Measurements from ENCODE around the gene RPS6KA5.

RPS6KA5 gene

DNA sequence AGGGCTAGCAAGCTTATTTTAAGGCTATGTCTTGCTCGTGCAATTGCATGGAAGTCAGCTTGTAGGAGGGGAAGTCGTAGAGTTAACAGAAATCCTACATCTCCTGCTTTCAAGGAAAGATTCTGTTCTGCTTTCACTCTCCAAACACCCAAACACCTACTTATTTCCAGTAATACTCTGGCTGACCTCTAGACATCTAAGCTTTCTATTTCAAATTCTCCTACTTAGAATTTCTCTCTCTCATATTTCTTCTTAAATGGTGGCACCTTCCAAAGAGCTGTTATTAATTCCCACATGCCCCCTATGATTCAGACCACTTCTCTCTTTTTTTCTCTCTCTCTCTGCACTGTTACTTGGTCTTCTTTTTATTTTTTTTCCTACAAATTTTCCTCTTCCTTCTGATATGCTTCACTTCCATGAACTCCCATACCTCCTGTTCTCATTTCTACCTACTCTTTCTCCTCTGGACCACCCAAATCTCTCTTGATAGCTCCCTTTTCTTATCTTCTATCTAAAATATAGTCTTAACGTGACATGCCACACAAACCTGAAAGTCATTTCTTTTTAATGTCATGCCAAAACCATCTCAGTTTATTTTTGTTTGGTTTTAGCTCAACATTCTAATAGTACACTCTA is 90.8 kb downstream of the RPS6KA5 start:
- Histone ChIP-seq H3K4me3 (ENCODE audit: control insufficient read depth in 1 of 7, extremely low read depth in 1 of 7, insufficient read depth in 4 of 7, low read depth in 2 of 7, low read length in 6 of 7) (peak overlapping the region in 3 of 7 experiments; percentile 8 to 52 (median 52)), H3K27ac (ENCODE audit: insufficient read depth in 1 of 2, low read depth in 1 of 2, low read length in 2 of 2, poor library complexity in 1 of 2, severe bottlenecking in 2 of 2) (peak overlapping the region in 1 of 2 experiments; percentile 44), H3K9me3 (ENCODE audit: control extremely low read depth in 1 of 5, control insufficient read depth in 4 of 5, insufficient read depth in 2 of 5, low read depth in 1 of 5, low read length in 4 of 5) (peaks cover 0 to 6% (median 4%) of the 10 kb centered on the region in 5 experiments), H3K4me1 (ENCODE audit: control extremely low read depth in 1 of 4, control insufficient read depth in 4 of 4, insufficient read depth in 4 of 4, low read length in 3 of 4) (peaks cover 2 to 26% (median 9%) of the 10 kb centered on the region in 4 experiments), H3K36me3 (ENCODE audit: control insufficient read depth in 4 of 4, insufficient read depth in 4 of 4, low read length in 3 of 4) (peaks cover 0 to 6% (median 4%) of the 10 kb centered on the region in 4 experiments), H3K27me3 (replicated peaks in 2 of 5; ENCODE audit: control insufficient read depth in 4 of 5, insufficient read depth in 5 of 5, low read length in 4 of 5) (no peaks in the 10 kb centered on the region)
- 6% methylated on average over 2 of the region's 3 CpGs for WGBS (ENCODE audit: insufficient coverage)
- ChIA-PET CTCF (interaction anchor here (1.0 to 1.7 kb wide), 2 partner anchors 10 to 145 kb away, joined by 3 to 4 read pairs; partner anchors contain the start of gene DGLUCY), POLR2A (no interaction called here)
- peak in 2 of 3 donors; percentile 37 to 50 for DNase-seq

DNA sequence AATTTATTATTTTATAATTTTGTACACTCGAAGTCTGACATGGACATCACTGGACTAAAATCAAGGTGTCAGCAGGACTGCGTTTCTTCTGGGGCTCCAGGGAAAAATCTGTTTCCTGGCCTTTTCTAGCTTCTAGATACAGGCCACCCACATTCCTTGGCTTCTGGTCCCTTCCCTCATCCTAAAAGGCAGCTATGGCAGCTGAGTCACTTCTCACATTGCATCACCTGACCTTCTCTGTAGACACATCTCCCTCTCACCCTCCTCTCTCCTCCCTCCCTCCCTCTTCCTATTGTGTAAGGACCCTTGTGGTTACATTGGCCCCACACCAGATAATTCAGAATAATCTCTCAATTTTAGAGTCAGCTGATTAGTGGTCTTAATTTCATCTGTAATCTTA is 92.4 kb downstream of the RPS6KA5 start:
- ChIA-PET CTCF (interaction anchor here (0.9 kb wide), 1 partner anchor 25 kb away, joined by 3 read pairs; no protein-coding TSS in a partner anchor), POLR2A (interaction anchor here (0.5 kb wide), 1 partner anchor 23 kb away, joined by 3 read pairs; no protein-coding TSS in a partner anchor)
- whole genome bisulfite sequencing (ENCODE audit: insufficient coverage): 100% methylated on average over 2 of the region's 2 CpGs
- Histone ChIP-seq H3K27ac (ENCODE audit: insufficient read depth in 1 of 2, low read depth in 1 of 2, low read length in 2 of 2, poor library complexity in 1 of 2, severe bottlenecking in 2 of 2) (no peak overlapping the region), H3K27me3 (replicated peaks in 2 of 5; ENCODE audit: control insufficient read depth in 4 of 5, insufficient read depth in 5 of 5, low read length in 4 of 5) (no peaks in the 10 kb centered on the region), H3K9me3 (ENCODE audit: control extremely low read depth in 1 of 5, control insufficient read depth in 4 of 5, insufficient read depth in 2 of 5, low read depth in 1 of 5, low read length in 4 of 5) (peaks cover 0 to 6% (median 4%) of the 10 kb centered on the region in 5 experiments), H3K4me3 (ENCODE audit: control insufficient read depth in 1 of 7, extremely low read depth in 1 of 7, insufficient read depth in 4 of 7, low read depth in 2 of 7, low read length in 6 of 7) (no peak overlapping the region), H3K36me3 (ENCODE audit: control insufficient read depth in 4 of 4, insufficient read depth in 4 of 4, low read length in 3 of 4) (peaks cover 0 to 4% (median 2%) of the 10 kb centered on the region in 4 experiments), H3K4me1 (ENCODE audit: control extremely low read depth in 1 of 4, control insufficient read depth in 4 of 4, insufficient read depth in 4 of 4, low read length in 3 of 4) (peaks cover 2 to 26% (median 9%) of the 10 kb centered on the region in 4 experiments)
- DNase-seq: peak in 2 of 3 donors; percentile 46 to 51

DNA sequence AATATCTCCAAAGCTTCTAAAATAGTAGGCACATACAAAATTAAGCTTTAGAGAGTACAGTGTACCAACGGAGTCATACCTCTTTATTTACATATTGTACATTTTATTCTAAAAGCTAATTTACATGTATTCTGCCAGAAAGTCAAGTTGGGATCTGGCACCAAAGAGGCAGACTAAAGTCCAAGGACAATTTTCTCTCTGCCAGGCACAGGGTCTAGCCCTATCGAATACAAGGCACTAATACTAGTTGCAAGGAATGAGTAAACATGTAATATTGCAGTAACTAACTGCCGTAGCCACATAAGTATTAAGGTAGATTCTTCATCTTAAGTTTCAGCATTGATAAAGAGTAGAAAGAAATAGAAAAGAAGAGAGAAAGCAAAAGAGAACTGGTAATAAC is 93.9 kb downstream of the RPS6KA5 start:
- no peak overlapping the region for H3K27ac ChIP-seq (ENCODE audit: insufficient read depth in 1 of 2, low read depth in 1 of 2, low read length in 2 of 2, poor library complexity in 1 of 2, severe bottlenecking in 2 of 2)
- WGBS (ENCODE audit: insufficient coverage): no CpG with 5 or more reads among the region's 3 CpGs
- H3K9me3 ChIP-seq (ENCODE audit: control extremely low read depth in 1 of 5, control insufficient read depth in 4 of 5, insufficient read depth in 2 of 5, low read depth in 1 of 5, low read length in 4 of 5): peaks cover 0 to 6% (median 4%) of the 10 kb centered on the region in 5 experiments

DNA sequence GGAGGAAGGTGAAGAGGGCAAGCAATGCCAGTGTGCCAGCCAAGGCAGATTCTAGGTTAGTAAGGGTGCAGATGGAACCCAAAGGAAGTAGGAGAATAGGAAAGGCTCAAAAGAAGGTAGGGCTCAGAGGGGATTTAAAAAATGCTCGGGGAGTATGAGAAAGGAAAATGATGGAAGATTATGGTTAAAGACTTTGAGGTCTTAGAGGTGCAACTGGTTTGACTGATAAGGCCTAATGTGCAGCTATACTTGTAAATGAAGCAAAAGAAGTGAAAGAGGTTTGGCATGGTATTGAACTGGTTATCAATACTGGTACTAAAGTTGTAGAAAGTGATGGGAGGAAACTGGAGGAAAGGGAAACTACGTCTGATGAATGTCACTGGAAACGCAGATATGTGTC is 94.7 kb downstream of the RPS6KA5 start:
- 78% methylated on average over 3 of the region's 3 CpGs for WGBS (ENCODE audit: insufficient coverage)
- CTCF ChIA-PET: interaction anchor here (0.6 to 1.2 kb wide), 4 partner anchors 11 to 100 kb away, joined by 3 read pairs; no protein-coding TSS in a partner anchor

More for the DNA sequence above, 93.9 kb downstream of the RPS6KA5 start:
- POLR2A ChIA-PET: no interaction called here
- Histone ChIP-seq H3K4me1 (ENCODE audit: control extremely low read depth in 1 of 4, control insufficient read depth in 4 of 4, insufficient read depth in 4 of 4, low read length in 3 of 4) (peaks cover 2 to 26% (median 9%) of the 10 kb centered on the region in 4 experiments), H3K4me3 (ENCODE audit: control insufficient read depth in 1 of 7, extremely low read depth in 1 of 7, insufficient read depth in 4 of 7, low read depth in 2 of 7, low read length in 6 of 7) (no peak overlapping the region), H3K36me3 (ENCODE audit: control insufficient read depth in 4 of 4, insufficient read depth in 4 of 4, low read length in 3 of 4) (peaks cover 0 to 4% (median 2%) of the 10 kb centered on the region in 4 experiments), H3K27me3 (replicated peaks in 2 of 5; ENCODE audit: control insufficient read depth in 4 of 5, insufficient read depth in 5 of 5, low read length in 4 of 5) (no peaks in the 10 kb centered on the region)
- CTCF ChIA-PET: interaction anchor here (0.6 to 1.2 kb wide), 4 partner anchors 10 to 101 kb away, joined by 3 read pairs; no protein-coding TSS in a partner anchor
- DNase-seq: no peak

DNA sequence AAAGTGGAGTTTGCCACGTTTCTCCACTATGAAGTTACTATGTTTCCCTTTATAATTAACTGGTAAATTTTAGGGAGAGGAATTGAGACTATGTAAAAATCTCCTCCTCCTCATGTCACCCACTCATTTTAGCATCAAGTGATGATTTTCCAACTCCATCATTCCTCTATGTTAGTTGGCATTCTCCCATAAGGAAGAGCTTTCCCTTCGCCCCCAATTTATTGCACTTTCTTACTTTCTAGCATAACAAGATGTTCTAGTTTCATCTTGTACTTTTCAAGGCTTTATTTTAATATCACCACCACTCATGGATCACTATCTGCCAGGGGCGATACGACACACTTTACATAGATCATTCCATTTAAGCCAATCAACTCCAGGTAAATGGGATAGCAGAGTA is 97.1 kb downstream of the RPS6KA5 start:
- H3K27me3 ChIP-seq (replicated peaks in 2 of 5; ENCODE audit: control insufficient read depth in 4 of 5, insufficient read depth in 5 of 5, low read length in 4 of 5): no peaks in the 10 kb centered on the region
- DNase-seq: no peak
- no peak overlapping the region for H3K27ac ChIP-seq (ENCODE audit: insufficient read depth in 1 of 2, low read depth in 1 of 2, low read length in 2 of 2, poor library complexity in 1 of 2, severe bottlenecking in 2 of 2)
- ChIA-PET CTCF (interaction anchor here (1.0 kb wide), 1 partner anchor 15 kb away, joined by 3 read pairs; no protein-coding TSS in a partner anchor), POLR2A (no interaction called here)
- peaks cover 0 to 4% (median 0%) of the 10 kb centered on the region in 4 experiments for H3K4me1 ChIP-seq (ENCODE audit: control extremely low read depth in 1 of 4, control insufficient read depth in 4 of 4, insufficient read depth in 4 of 4, low read length in 3 of 4)
- WGBS (ENCODE audit: insufficient coverage): 96% methylated on average over 3 of the region's 4 CpGs
- peaks cover 0 to 6% (median 5%) of the 10 kb centered on the region in 5 experiments for H3K9me3 ChIP-seq (ENCODE audit: control extremely low read depth in 1 of 5, control insufficient read depth in 4 of 5, insufficient read depth in 2 of 5, low read depth in 1 of 5, low read length in 4 of 5)
- H3K4me3 ChIP-seq (ENCODE audit: control insufficient read depth in 1 of 7, extremely low read depth in 1 of 7, insufficient read depth in 4 of 7, low read depth in 2 of 7, low read length in 6 of 7): no peak overlapping the region
- peaks cover 3 to 6% (median 4%) of the 10 kb centered on the region in 4 experiments for H3K36me3 ChIP-seq (ENCODE audit: control insufficient read depth in 4 of 4, insufficient read depth in 4 of 4, low read length in 3 of 4)

More for the DNA sequence above, 94.7 kb downstream of the RPS6KA5 start:
- DNase-seq: no peak
- peaks cover 0 to 6% (median 4%) of the 10 kb centered on the region in 5 experiments for H3K9me3 ChIP-seq (ENCODE audit: control extremely low read depth in 1 of 5, control insufficient read depth in 4 of 5, insufficient read depth in 2 of 5, low read depth in 1 of 5, low read length in 4 of 5)
- no peak overlapping the region for H3K27ac ChIP-seq (ENCODE audit: insufficient read depth in 1 of 2, low read depth in 1 of 2, low read length in 2 of 2, poor library complexity in 1 of 2, severe bottlenecking in 2 of 2)
- peaks cover 2 to 26% (median 9%) of the 10 kb centered on the region in 4 experiments for H3K4me1 ChIP-seq (ENCODE audit: control extremely low read depth in 1 of 4, control insufficient read depth in 4 of 4, insufficient read depth in 4 of 4, low read length in 3 of 4)
- POLR2A ChIA-PET: no interaction called here
- peaks cover 0 to 4% (median 2%) of the 10 kb centered on the region in 4 experiments for H3K36me3 ChIP-seq (ENCODE audit: control insufficient read depth in 4 of 4, insufficient read depth in 4 of 4, low read length in 3 of 4)
- H3K27me3 ChIP-seq (replicated peaks in 2 of 5; ENCODE audit: control insufficient read depth in 4 of 5, insufficient read depth in 5 of 5, low read length in 4 of 5): no peaks in the 10 kb centered on the region
- H3K4me3 ChIP-seq (ENCODE audit: control insufficient read depth in 1 of 7, extremely low read depth in 1 of 7, insufficient read depth in 4 of 7, low read depth in 2 of 7, low read length in 6 of 7): no peak overlapping the region

DNA sequence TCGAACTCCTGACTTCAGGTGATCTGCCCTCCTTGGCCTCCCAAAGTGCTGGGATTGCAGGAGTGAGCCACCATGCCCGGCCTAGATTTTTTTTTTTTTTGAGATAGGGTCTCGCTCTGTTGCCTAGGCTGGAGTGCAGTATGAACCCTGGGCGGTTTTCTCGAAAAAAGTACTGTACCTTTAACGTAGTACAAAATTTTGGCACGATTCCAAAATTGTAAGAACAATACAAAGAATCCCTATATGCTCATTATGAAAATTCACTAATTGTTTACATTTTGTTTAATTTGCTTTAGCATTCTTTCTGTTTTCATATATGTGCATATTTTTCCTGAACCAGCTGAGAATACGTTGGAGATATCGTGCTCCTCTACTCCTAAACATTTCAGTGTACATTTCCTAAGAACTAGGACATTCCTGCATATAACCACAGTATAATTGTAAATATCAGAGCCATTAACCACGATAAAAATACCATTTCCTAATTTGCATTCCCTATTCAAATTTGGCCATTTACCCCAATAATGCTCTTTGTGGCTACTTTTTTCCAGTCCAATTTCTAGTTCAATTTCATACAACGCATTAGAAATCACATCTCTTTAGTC is 97.8 kb downstream of the RPS6KA5 start:
- DNase-seq: no peak
- peaks cover 0 to 6% (median 3%) of the 10 kb centered on the region in 5 experiments for H3K9me3 ChIP-seq (ENCODE audit: control extremely low read depth in 1 of 5, control insufficient read depth in 4 of 5, insufficient read depth in 2 of 5, low read depth in 1 of 5, low read length in 4 of 5)
- H3K27me3 ChIP-seq (replicated peaks in 2 of 5; ENCODE audit: control insufficient read depth in 4 of 5, insufficient read depth in 5 of 5, low read length in 4 of 5): no peaks in the 10 kb centered on the region
- CTCF ChIA-PET: no interaction called here
- H3K4me1 ChIP-seq (ENCODE audit: control extremely low read depth in 1 of 4, control insufficient read depth in 4 of 4, insufficient read depth in 4 of 4, low read length in 3 of 4): no peaks in the 10 kb centered on the region
- WGBS (ENCODE audit: insufficient coverage): 98% methylated on average over 5 of the region's 11 CpGs
- H3K4me3 ChIP-seq (ENCODE audit: control insufficient read depth in 1 of 7, extremely low read depth in 1 of 7, insufficient read depth in 4 of 7, low read depth in 2 of 7, low read length in 6 of 7): no peak overlapping the region
- POLR2A ChIA-PET: no interaction called here
- peaks cover 2 to 10% (median 4%) of the 10 kb centered on the region in 4 experiments for H3K36me3 ChIP-seq (ENCODE audit: control insufficient read depth in 4 of 4, insufficient read depth in 4 of 4, low read length in 3 of 4)
- H3K27ac ChIP-seq (ENCODE audit: insufficient read depth in 1 of 2, low read depth in 1 of 2, low read length in 2 of 2, poor library complexity in 1 of 2, severe bottlenecking in 2 of 2): no peak overlapping the region
